Activated CD8-positive, alpha-beta T cell treated with anti-CD3 and anti-CD28 coated beads, Interleukin-2, amount 10 ng/mL, durations not matched to agents 7 days and 5 days (primary cell): ENCODE measurements around the gene MORF4L1. TPM values are rescaled to one million over a fixed set of nuclear protein-coding genes. Genes with fewer than 3 reads are reported as not detected.
"Not testable (repeated sequence)": the region's sequence is repeated elsewhere in the genome, so short reads cannot be mapped to it uniquely, and the experiment has no call there.

Experiments
- ATAC-seq: fragments of 150-1000 bp; cut with Tn5 transposase; one replicate; pipeline ENCODE4 v1.10.0; 2021; ENCODE audit warnings: moderate library complexity
- CTCF ChIA-PET: fragments of 350-600 bp; sonication (Branson Sonifier 250); formaldehyde crosslinking; loops from one replicate; lab custom pipeline; 2021; ENCODE audit warnings: antibody characterized with exemption; lab: Charles Lee
- POLR2A ChIA-PET: fragments of 350-600 bp; sonication (Branson Sonifier 250); formaldehyde crosslinking; loops from one replicate; lab custom pipeline; 2021; ENCODE audit warnings: antibody characterized with exemption; lab: Charles Lee
- DNase-seq: peaks from one replicate; pipeline ENCODE4 v3.0.0-alpha.2; 2020
- H3K27ac Mint-ChIP-seq: one replicate; pipeline ENCODE4 v1.8.0; 2021; ENCODE audit warnings: mild to moderate bottlenecking, mixed read lengths
- H3K27me3 Mint-ChIP-seq: one replicate; pipeline ENCODE4 v1.8.0; 2021; ENCODE audit warnings: low read depth, mixed read lengths
- H3K36me3 Mint-ChIP-seq: one replicate; pipeline ENCODE4 v1.8.0; 2021; ENCODE audit warnings: low read depth, mixed read lengths
- H3K4me1 Mint-ChIP-seq: one replicate; pipeline ENCODE4 v1.8.0; 2021; ENCODE audit warnings: low read depth, mixed read lengths
- H3K4me3 Mint-ChIP-seq: one replicate; pipeline ENCODE4 v1.8.0; 2021; ENCODE audit warnings: mild to moderate bottlenecking, mixed read lengths
- H3K9me3 Mint-ChIP-seq: one replicate; pipeline ENCODE4 v1.8.0; 2022; ENCODE audit warnings: mixed read lengths; ENCODE audit not compliant: insufficient read depth
- total RNA-seq, 2 experiments: library from RNA; stranded (reverse); gene quantifications; one replicate each; pipeline ENCODE4 v1.2.3, GENCODE V29; 2021

The MORF4L1 gene
- total RNA-seq, 2 experiments from 2014 or later = 243 to 244 TPM

- H3K9me3 Mint-ChIP-seq = no peaks in the 10 kb centered on the region
- no peak for DNase-seq
- ATAC-seq = no peak
- ChIA-PET POLR2A (interaction anchor here (0.6 kb wide), 1 partner anchor 1194 kb away, joined by 3 read pairs; no protein-coding TSS in a partner anchor), CTCF (interaction anchor here (0.8 kb wide), 1 partner anchor 33 kb away, joined by 3 read pairs; no protein-coding TSS in a partner anchor)
- no peaks in the 10 kb centered on the region for H3K4me1 Mint-ChIP-seq
- peaks cover 3% of the 10 kb centered on the region for H3K27me3 Mint-ChIP-seq
- H3K27ac Mint-ChIP-seq = no peak overlapping the region
- H3K36me3 Mint-ChIP-seq = no peaks in the 10 kb centered on the region
- H3K4me3 Mint-ChIP-seq = no peak overlapping the region
These were observed 30.8 kb upstream of the MORF4L1 start for GRCh38 chr15:78841891-78842290.

- Mint-ChIP-seq H3K36me3 (no peaks in the 10 kb centered on the region), H3K4me3 (no peak overlapping the region)
- POLR2A ChIA-PET = no interaction called here
These were observed 30.2 kb upstream of the MORF4L1 start for GRCh38 chr15:78842519-78842918.

GRCh38 chr15:78846906-78847305 is 25.8 kb upstream of the MORF4L1 start:
- CTCF ChIA-PET, DNase-seq, H3K4me3 Mint-ChIP-seq, ATAC-seq, POLR2A ChIA-PET, H3K27ac Mint-ChIP-seq, H3K27me3 Mint-ChIP-seq, H3K9me3 Mint-ChIP-seq, H3K36me3 Mint-ChIP-seq, H3K4me1 Mint-ChIP-seq: not testable (repeated sequence)

More at GRCh38 chr15:78842519-78842918, 30.2 kb upstream of the MORF4L1 start:
- no peak overlapping the region for H3K27ac Mint-ChIP-seq
- no peak for ATAC-seq
- CTCF ChIA-PET = interaction anchor here (0.8 kb wide), 1 partner anchor 34 kb away, joined by 3 read pairs; no protein-coding TSS in a partner anchor
- peaks cover 3% of the 10 kb centered on the region for H3K27me3 Mint-ChIP-seq
- DNase-seq = no peak
- H3K9me3 Mint-ChIP-seq = no peaks in the 10 kb centered on the region
- no peaks in the 10 kb centered on the region for H3K4me1 Mint-ChIP-seq

- H3K36me3 Mint-ChIP-seq, H3K9me3 Mint-ChIP-seq, H3K27ac Mint-ChIP-seq, H3K27me3 Mint-ChIP-seq, DNase-seq, ATAC-seq, H3K4me3 Mint-ChIP-seq, POLR2A ChIA-PET, CTCF ChIA-PET, H3K4me1 Mint-ChIP-seq: not testable (repeated sequence)
These were observed 25.2 kb upstream of the MORF4L1 start for GRCh38 chr15:78847387-78847906.

- ChIA-PET CTCF (no interaction called here), POLR2A (no interaction called here)
- no peak overlapping the region for H3K4me3 Mint-ChIP-seq
- no peak overlapping the region for H3K27ac Mint-ChIP-seq
- ATAC-seq (no peak), DNase-seq (no peak)
- H3K4me1 Mint-ChIP-seq = no peaks in the 10 kb centered on the region
- H3K9me3 Mint-ChIP-seq = no peaks in the 10 kb centered on the region
- no peaks in the 10 kb centered on the region for H3K36me3 Mint-ChIP-seq
- H3K27me3 Mint-ChIP-seq = no peaks in the 10 kb centered on the region
These were observed 22.3 kb upstream of the MORF4L1 start for GRCh38 chr15:78850352-78850751.

GRCh38 chr15:78850941-78851755 is 21.5 kb upstream of the MORF4L1 start:
- no peak overlapping the region for H3K4me3 Mint-ChIP-seq
- DNase-seq (no peak), ATAC-seq (no peak)
- H3K27me3 Mint-ChIP-seq = no peaks in the 10 kb centered on the region
- no peak overlapping the region for H3K27ac Mint-ChIP-seq
- H3K9me3 Mint-ChIP-seq = no peaks in the 10 kb centered on the region
- CTCF ChIA-PET = no interaction called here
- H3K4me1 Mint-ChIP-seq = no peaks in the 10 kb centered on the region
- POLR2A ChIA-PET = no interaction called here
- no peaks in the 10 kb centered on the region for H3K36me3 Mint-ChIP-seq

GRCh38 chr15:78853500-78853899 is 19.2 kb upstream of the MORF4L1 start:
- ATAC-seq (no peak), DNase-seq (no peak)
- H3K36me3 Mint-ChIP-seq = no peaks in the 10 kb centered on the region
- ChIA-PET CTCF (no interaction called here), POLR2A (no interaction called here)
- no peaks in the 10 kb centered on the region for H3K4me1 Mint-ChIP-seq
- no peak overlapping the region for H3K4me3 Mint-ChIP-seq
- no peak overlapping the region for H3K27ac Mint-ChIP-seq
- H3K9me3 Mint-ChIP-seq = peaks cover 1% of the 10 kb centered on the region
- H3K27me3 Mint-ChIP-seq = no peaks in the 10 kb centered on the region

- CTCF ChIA-PET = no interaction called here
- DNase-seq (no peak), ATAC-seq (no peak)
- Mint-ChIP-seq H3K4me1 (peaks cover 2% of the 10 kb centered on the region), H3K36me3 (no peaks in the 10 kb centered on the region), H3K27ac (no peak overlapping the region), H3K27me3 (no peaks in the 10 kb centered on the region), H3K4me3 (no peak overlapping the region), H3K9me3 (peaks cover 4% of the 10 kb centered on the region)
- POLR2A ChIA-PET = interaction anchor here (0.6 kb wide), 1 partner anchor 19 kb away, joined by 3 read pairs; no protein-coding TSS in a partner anchor
These were observed 17.8 kb upstream of the MORF4L1 start for GRCh38 chr15:78854833-78855372.

- no peaks in the 10 kb centered on the region for H3K27me3 Mint-ChIP-seq
- DNase-seq (no peak), ATAC-seq (no peak)
- H3K36me3 Mint-ChIP-seq = no peaks in the 10 kb centered on the region
- H3K9me3 Mint-ChIP-seq = peaks cover 4% of the 10 kb centered on the region
- CTCF ChIA-PET = no interaction called here
- no peak overlapping the region for H3K27ac Mint-ChIP-seq
- peaks cover 7% of the 10 kb centered on the region for H3K4me1 Mint-ChIP-seq
- POLR2A ChIA-PET = no interaction called here
- no peak overlapping the region for H3K4me3 Mint-ChIP-seq
These were observed 16.9 kb upstream of the MORF4L1 start for GRCh38 chr15:78855746-78856145.

GRCh38 chr15:78859971-78860719 is 12.5 kb upstream of the MORF4L1 start:
- DNase-seq (peak; percentile 86), ATAC-seq (peak; percentile 85)
- Mint-ChIP-seq H3K36me3 (no peaks in the 10 kb centered on the region), H3K4me3 (peak overlapping the region; percentile 83), H3K27ac (peak overlapping the region; percentile 80), H3K4me1 (peaks cover 7% of the 10 kb centered on the region), H3K9me3 (peaks cover 4% of the 10 kb centered on the region), H3K27me3 (no peaks in the 10 kb centered on the region)
- POLR2A ChIA-PET = interaction anchor here (1.5 kb wide), 1 partner anchor 14 kb away, joined by 4 read pairs; no protein-coding TSS in a partner anchor
- CTCF ChIA-PET = interaction anchor here (0.7 to 1.7 kb wide), 8 partner anchors 9 to 325 kb away, joined by 3 to 8 read pairs (median 4); no protein-coding TSS in a partner anchor

- H3K27ac Mint-ChIP-seq, CTCF ChIA-PET, DNase-seq, POLR2A ChIA-PET, H3K9me3 Mint-ChIP-seq, H3K4me1 Mint-ChIP-seq, H3K27me3 Mint-ChIP-seq, H3K36me3 Mint-ChIP-seq, ATAC-seq, H3K4me3 Mint-ChIP-seq: not testable (repeated sequence)
These were observed 7.1 kb upstream of the MORF4L1 start for GRCh38 chr15:78865585-78865984.
